Panc1 (cell line): Measurements from ENCODE around the gene SMIM17. TPM values are rescaled to one million over a fixed set of nuclear protein-coding genes. Genes with fewer than 3 reads are reported as not detected.

Source experiments
- ATAC-seq: fragments of 200-7000 bp; cut with Tn5 transposase; 2 replicates; pipeline ENCODE4 v1.9.1; 2020; ENCODE audit warnings: mild to moderate bottlenecking, moderate library complexity
- BruUV-seq: library from RNA; stranded (reverse); fragments of 400-500 nt; replicated peaks from 2 replicates; lab custom pipeline; 2021; lab: Mats Ljungman, UMichigan
- CTCF ChIA-PET: fragments of 300-600 bp; sonication (Branson Sonifier 250); formaldehyde crosslinking; loops from one replicate; lab custom pipeline; 2022; ENCODE audit warnings: antibody characterized with exemption; lab: Charles Lee
- POLR2A ChIA-PET: fragments of 300-600 bp; sonication (Branson Sonifier 250); formaldehyde crosslinking; loops from one replicate; lab custom pipeline; 2022; ENCODE audit warnings: antibody characterized with exemption; lab: Charles Lee
- DNase-seq: peaks from one replicate; pipeline ENCODE4 v3.0.0-alpha.2; 2010; ENCODE audit warnings: low read depth, low spot score
- H3K27ac ChIP-seq: 2 replicates; pipeline ENCODE4 v1.5.1; 2011; ENCODE audit warnings: mild to moderate bottlenecking, low read length, inconsistent platforms
- H3K27me3 ChIP-seq: fragments of 200-500 bp; sonication (Bioruptor generic); 2 replicates; pipeline ENCODE4 v1.6.0; 2014; ENCODE audit warnings: low read length, inconsistent platforms; ENCODE audit not compliant: control insufficient read depth, insufficient read depth
- H3K36me3 ChIP-seq: fragments of 200-500 bp; sonication (Bioruptor generic); 2 replicates; pipeline ENCODE4 v1.5.1; 2014; ENCODE audit warnings: inconsistent platforms, mild to moderate bottlenecking, low read length, moderate library complexity; ENCODE audit not compliant: control insufficient read depth, insufficient read depth
- H3K4me1 ChIP-seq: 2 replicates; pipeline ENCODE4 v1.5.1; 2011; ENCODE audit warnings: inconsistent platforms, mild to moderate bottlenecking, low read length, moderate library complexity; ENCODE audit not compliant: control insufficient read depth, insufficient read depth
- H3K4me3 ChIP-seq, 2 experiments: 2 replicates each; pipeline ENCODE4 v1.5.1; 2011 to 2012; ENCODE audit warnings: low read depth in 2 of 2, low read length in 2 of 2, mild to moderate bottlenecking in 2 of 2, inconsistent platforms in 1 of 2, moderate library complexity in 1 of 2
- H3K9me3 ChIP-seq: fragments of 200-500 bp; sonication (Bioruptor generic); 2 replicates; pipeline ENCODE4 v1.5.1; 2014; ENCODE audit warnings: low read depth, mild to moderate bottlenecking, inconsistent platforms, low read length, moderate library complexity; ENCODE audit not compliant: control insufficient read depth, insufficient read depth
- POLR2AphosphoS5 ChIP-seq: IDR thresholded peaks from 2 replicates; pipeline ENCODE4 v1.6.1; 2012; ENCODE audit warnings: mild to moderate bottlenecking, low read depth, low read length, moderate library complexity
- SIN3A ChIP-seq: IDR thresholded peaks from 2 replicates; pipeline ENCODE4 v1.6.1; 2012; ENCODE audit warnings: low read depth, mild to moderate bottlenecking, low read length, moderate library complexity, borderline replicate concordance; ENCODE audit not compliant: insufficient read depth
- TCF7L2 ChIP-seq: IDR thresholded peaks from 2 replicates; pipeline ENCODE4 v1.6.1; 2011; ENCODE audit warnings: mild to moderate bottlenecking, low read depth, low read length, inconsistent platforms
- in situ Hi-C: cut with HindIII; loops from 2 replicates; pipeline ENCODE4 v1.10.0; 2016; ENCODE audit warnings: low sequenced_read_pairs, low pct_unique_long_range_greater_than_20kb
- intact Hi-C: fragments of 100-400 bp; cut with micrococcal nuclease; formaldehyde crosslinking; loops from one replicate; pipeline ENCODE4 v1.10.0; 2022; ENCODE audit not compliant: unreplicated experiment
- total RNA-seq: library from RNA; stranded (reverse); gene quantifications from one replicate; pipeline ENCODE4 v1.2.1, GENCODE V29; 2021; ENCODE audit not compliant: unreplicated experiment
- TF ChIP-seq, protein P1 (sequence below), 2 experiments: IDR thresholded peaks; 2 replicates each; pipeline ENCODE4 v1.6.1; 2011 to 2012; ENCODE audit warnings: low read depth in 2 of 2, control low read depth in 1 of 2, low read length in 1 of 2, mild to moderate bottlenecking in 1 of 2, moderate library complexity in 1 of 2; ENCODE audit not compliant: insufficient read depth in 1 of 2
- TF ChIP-seq, protein P2 (sequence below): fragments of 450-650 bp; IDR thresholded peaks from 2 replicates; pipeline ENCODE4 v1.5.1; 2017; ENCODE audit warnings: mild to moderate bottlenecking

SMIM17 gene
- total RNA-seq, 1 experiment from 2014 or later: 0.28 TPM

- DNase-seq (no peak), ATAC-seq (no peak)
- Histone ChIP-seq H3K27me3 (no peaks in the 10 kb centered on the region), H3K9me3 (no peaks in the 10 kb centered on the region), H3K4me1 (no peaks in the 10 kb centered on the region), H3K36me3 (no peaks in the 10 kb centered on the region), H3K27ac (no peak overlapping the region), H3K4me3 (no peak overlapping the region)
- TF ChIP-seq, protein P1, sequence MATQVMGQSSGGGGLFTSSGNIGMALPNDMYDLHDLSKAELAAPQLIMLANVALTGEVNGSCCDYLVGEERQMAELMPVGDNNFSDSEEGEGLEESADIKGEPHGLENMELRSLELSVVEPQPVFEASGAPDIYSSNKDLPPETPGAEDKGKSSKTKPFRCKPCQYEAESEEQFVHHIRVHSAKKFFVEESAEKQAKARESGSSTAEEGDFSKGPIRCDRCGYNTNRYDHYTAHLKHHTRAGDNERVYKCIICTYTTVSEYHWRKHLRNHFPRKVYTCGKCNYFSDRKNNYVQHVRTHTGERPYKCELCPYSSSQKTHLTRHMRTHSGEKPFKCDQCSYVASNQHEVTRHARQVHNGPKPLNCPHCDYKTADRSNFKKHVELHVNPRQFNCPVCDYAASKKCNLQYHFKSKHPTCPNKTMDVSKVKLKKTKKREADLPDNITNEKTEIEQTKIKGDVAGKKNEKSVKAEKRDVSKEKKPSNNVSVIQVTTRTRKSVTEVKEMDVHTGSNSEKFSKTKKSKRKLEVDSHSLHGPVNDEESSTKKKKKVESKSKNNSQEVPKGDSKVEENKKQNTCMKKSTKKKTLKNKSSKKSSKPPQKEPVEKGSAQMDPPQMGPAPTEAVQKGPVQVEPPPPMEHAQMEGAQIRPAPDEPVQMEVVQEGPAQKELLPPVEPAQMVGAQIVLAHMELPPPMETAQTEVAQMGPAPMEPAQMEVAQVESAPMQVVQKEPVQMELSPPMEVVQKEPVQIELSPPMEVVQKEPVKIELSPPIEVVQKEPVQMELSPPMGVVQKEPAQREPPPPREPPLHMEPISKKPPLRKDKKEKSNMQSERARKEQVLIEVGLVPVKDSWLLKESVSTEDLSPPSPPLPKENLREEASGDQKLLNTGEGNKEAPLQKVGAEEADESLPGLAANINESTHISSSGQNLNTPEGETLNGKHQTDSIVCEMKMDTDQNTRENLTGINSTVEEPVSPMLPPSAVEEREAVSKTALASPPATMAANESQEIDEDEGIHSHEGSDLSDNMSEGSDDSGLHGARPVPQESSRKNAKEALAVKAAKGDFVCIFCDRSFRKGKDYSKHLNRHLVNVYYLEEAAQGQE (IDR thresholded peaks at IDR 0.05; ENCODE audit: insufficient read depth in 1 of 2, low read depth in 2 of 2, low read length in 1 of 2): no peak
- TF ChIP-seq, protein P2, sequence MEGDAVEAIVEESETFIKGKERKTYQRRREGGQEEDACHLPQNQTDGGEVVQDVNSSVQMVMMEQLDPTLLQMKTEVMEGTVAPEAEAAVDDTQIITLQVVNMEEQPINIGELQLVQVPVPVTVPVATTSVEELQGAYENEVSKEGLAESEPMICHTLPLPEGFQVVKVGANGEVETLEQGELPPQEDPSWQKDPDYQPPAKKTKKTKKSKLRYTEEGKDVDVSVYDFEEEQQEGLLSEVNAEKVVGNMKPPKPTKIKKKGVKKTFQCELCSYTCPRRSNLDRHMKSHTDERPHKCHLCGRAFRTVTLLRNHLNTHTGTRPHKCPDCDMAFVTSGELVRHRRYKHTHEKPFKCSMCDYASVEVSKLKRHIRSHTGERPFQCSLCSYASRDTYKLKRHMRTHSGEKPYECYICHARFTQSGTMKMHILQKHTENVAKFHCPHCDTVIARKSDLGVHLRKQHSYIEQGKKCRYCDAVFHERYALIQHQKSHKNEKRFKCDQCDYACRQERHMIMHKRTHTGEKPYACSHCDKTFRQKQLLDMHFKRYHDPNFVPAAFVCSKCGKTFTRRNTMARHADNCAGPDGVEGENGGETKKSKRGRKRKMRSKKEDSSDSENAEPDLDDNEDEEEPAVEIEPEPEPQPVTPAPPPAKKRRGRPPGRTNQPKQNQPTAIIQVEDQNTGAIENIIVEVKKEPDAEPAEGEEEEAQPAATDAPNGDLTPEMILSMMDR: no peak
- TF ChIP-seq POLR2AphosphoS5 (no peak), SIN3A (no peak), TCF7L2 (no peak)
- POLR2A ChIA-PET: interaction anchor here (0.5 kb wide), 1 partner anchor 129 kb away, joined by 6 read pairs; no protein-coding TSS in a partner anchor
- intact Hi-C loops (no loop called here), in situ Hi-C loops (no loop called here)
- CTCF ChIA-PET: no interaction called here
- BruUV-seq: no TSS peak
Measured at GRCh38 chr19:56683116-56683515, 40.2 kb downstream of the SMIM17 start.

DNA sequence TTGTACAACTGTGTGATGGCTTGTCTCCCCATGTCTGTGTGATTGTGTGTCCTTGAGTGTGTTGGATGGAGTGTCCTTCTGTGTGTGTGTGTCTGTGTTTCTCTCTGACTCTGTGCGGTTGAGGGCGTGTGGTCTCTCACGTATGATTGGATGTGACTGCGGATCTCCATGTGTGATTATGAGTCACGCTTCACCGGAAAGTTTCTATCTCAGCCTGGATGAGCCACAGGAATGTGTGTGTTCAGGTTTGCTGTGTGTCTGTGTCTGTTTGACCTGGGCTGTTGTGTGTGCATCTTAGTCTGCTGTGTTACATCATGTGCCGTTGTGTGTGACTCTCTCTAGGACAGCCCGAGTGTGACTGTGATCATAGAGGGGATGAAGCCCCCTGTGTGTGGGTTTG lies 44.1 kb downstream of the SMIM17 start:
- no peak for ATAC-seq
- Histone ChIP-seq H3K36me3 (no peaks in the 10 kb centered on the region), H3K4me3 (no peak overlapping the region), H3K4me1 (no peaks in the 10 kb centered on the region), H3K27me3 (no peaks in the 10 kb centered on the region), H3K9me3 (no peaks in the 10 kb centered on the region), H3K27ac (no peak overlapping the region)
- intact Hi-C loops (no loop called here), in situ Hi-C loops (no loop called here)
- TF ChIP-seq POLR2AphosphoS5: no peak
- DNase-seq: no peak
- CTCF ChIA-PET: no interaction called here
- no TSS peak for BruUV-seq
- POLR2A ChIA-PET: no interaction called here

DNA sequence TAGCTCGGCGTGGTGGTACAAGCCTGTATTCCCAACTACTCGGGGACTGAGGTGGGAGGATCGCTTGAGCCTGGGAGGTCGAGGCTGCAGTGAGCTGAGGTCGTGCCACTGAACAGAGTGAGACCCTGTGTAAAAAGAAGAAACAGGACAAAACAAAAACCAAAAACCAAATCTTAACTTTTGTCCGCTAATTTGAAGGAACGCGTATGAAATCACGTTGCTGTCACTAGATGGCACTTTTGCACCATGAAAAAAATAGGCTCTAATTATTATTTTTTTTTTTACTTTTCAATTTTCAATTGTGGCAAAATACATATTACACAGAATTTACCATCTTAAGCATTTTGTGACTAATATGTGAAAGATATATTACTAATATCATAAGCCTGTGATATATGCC lies 46.2 kb downstream of the SMIM17 start:
- H3K4me1 ChIP-seq: no peaks in the 10 kb centered on the region
- H3K36me3 ChIP-seq: no peaks in the 10 kb centered on the region
- no peak overlapping the region for H3K27ac ChIP-seq
- ATAC-seq: no peak
- ChIA-PET POLR2A (no interaction called here), CTCF (no interaction called here)
- intact Hi-C loops (no loop called here), in situ Hi-C loops (no loop called here)
- no peak for DNase-seq
- no TSS peak for BruUV-seq
- H3K4me3 ChIP-seq: no peak overlapping the region
- no peaks in the 10 kb centered on the region for H3K27me3 ChIP-seq
- TF ChIP-seq, protein P1 (IDR thresholded peaks at IDR 0.05; ENCODE audit: insufficient read depth in 1 of 2, low read depth in 2 of 2, low read length in 1 of 2): no peak
- TF ChIP-seq SIN3A (no peak), TCF7L2 (no peak), POLR2AphosphoS5 (no peak)
- TF ChIP-seq, protein P2: no peak
- no peaks in the 10 kb centered on the region for H3K9me3 ChIP-seq
